NCI-H1436 (cell line): ENCODE results near the gene RIPPLY2.

ENCODE experiments used
- DNase-seq: peaks from one replicate; lab custom pipeline; 2025; lab: John Stamatoyannopoulos, UW

RIPPLY2 gene

DNA sequence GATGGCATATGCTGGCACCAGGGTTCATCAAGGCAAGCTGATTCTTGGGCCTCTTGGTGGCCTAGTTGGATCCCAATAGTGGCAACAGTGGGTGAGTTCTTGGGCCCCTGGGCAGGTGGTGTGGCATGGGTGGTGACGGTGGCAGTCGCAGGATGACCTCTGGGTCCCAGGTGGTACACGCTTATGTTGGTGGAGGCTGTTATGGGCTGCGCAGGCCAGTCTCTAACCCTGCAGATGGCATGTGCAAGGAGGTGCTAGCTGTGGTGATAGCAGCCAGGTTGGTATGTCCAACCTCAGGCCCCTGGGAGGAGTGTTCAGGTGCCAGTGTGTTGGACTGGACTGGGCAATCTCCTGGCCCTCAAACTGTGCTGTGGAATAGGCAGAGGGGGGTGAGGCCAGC is 52.5 kb downstream of the RIPPLY2 start:
- DNase-seq = no peak
